Measurements from ENCODE around the gene PRUNE2.

The PRUNE2 gene

DNA sequence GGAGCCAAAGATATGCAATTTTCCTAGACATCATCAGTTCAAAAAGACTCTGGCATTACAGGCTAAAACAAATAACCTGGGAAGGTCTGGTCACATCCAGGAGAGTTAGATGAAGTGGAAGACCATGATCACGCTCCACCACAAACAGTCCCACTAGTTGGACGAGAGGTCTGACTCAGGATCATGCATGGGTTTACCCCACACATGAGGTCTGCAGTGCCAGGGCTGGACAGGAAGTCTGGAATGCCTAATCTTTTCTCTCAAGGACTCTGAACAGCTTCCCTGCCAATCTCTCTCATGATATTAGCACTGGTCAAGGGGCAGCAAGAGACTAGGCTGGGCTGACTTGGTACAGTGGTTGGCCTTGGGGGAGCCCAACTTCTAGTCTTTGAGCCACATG, 7.1 kb downstream of the PRUNE2 start:
- no peak for DNase-seq

GRCh38 chr9:76897804-76898525, 7.9 kb downstream of the PRUNE2 start:
- no peak for DNase-seq

GRCh38 chr9:76896035-76896434, 9.9 kb downstream of the PRUNE2 start:
- DNase-seq: no peak

- DNase-seq: no peak
Observed at GRCh38 chr9:76895186-76895585, 10.7 kb downstream of the PRUNE2 start.

GRCh38 chr9:76894198-76894597, 11.7 kb downstream of the PRUNE2 start:
- DNase-seq: no peak

DNA sequence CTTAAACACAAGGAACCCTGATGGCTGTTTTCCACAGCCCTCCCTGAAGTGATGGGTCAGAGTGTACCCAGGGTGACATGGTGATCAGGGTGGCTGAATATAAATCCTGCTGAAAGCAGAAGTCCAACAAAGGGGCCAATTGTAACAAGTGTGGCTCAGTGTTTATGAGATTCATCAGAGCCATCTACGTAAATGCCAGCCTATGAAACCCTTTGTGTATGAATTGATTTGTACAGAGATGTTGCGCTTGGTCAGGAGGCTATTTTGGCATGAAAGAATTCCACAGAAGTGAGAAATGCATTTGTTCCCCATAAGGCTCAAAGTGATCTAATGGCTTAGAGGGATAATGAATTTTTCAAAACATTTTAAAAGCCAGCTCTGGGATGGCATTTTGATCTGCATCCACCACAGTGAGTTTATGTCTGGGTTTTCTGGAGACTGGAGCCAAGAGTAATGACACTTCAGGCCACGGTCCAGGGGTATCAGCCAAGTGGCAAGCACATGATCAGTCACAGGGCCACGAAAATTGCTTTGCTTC, 12.4 kb downstream of the PRUNE2 start:
- DNase-seq: no peak

DNA sequence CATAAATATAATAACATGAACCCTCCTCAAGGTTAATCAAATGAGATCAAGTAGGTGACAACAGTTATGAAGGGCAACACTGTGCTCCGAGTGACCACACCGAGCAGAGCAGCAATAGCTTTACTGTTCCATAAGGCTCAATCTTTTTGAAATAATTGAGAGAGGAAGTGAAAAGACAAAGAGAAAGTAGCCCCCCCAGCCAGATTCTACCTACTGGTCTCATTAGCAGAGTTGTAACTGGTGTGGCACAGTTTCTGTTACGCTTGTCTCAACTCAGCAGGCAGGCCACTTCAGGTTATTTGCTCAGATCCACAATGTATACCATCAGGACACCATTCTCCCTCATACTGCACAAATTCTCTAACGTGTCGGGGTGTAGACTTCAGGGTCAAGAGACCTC, 14.0 kb downstream of the PRUNE2 start:
- no peak for DNase-seq

- DNase-seq: no peak
Observed at GRCh38 chr9:76891279-76891678, 14.6 kb downstream of the PRUNE2 start.

- no peak for DNase-seq
Observed at GRCh38 chr9:76887951-76888350, 18.0 kb downstream of the PRUNE2 start.

- peak; percentile 22 for DNase-seq
Observed at GRCh38 chr9:76887003-76887821, 18.7 kb downstream of the PRUNE2 start.

DNA sequence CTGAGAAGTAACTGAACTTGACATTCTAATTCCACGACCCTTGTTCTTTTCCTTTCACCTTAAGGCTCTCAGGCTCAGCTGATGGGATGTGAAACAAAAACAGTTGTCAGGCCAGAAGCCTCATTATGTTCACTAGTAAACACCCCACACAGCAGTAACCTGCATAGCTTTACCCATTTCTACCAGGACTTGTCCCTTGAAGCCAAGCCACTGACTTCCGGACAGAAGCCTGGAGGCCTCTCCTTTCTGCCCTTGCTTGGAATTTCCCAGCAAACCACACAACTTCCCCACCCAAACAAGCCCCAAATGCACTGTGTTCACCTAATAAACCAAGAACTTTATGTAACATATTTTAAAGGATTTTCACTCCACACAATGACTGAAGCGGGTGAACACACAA, 19.6 kb downstream of the PRUNE2 start:
- DNase-seq: no peak

DNA sequence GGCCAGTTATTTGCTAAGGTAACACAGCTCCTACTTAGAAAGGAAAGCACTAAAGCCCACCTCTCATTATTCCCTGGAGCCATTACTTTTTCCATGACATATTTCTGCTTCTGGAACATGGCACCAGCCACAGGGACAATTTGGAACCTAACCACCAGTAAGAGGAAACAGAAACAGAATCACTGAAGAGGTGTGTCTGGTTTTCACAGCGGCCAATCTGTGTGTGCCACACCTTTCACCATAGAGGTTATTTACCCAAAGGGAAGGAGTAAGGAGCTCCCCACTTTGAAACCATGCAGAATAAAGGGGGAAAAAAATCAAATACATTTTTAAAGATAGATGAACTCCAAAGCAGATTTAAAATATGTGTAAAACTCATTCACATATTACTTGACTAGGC, 21.1 kb downstream of the PRUNE2 start:
- DNase-seq: no peak

GRCh38 chr9:76883341-76883855, 22.5 kb downstream of the PRUNE2 start:
- DNase-seq: no peak

- no peak for DNase-seq
Observed at GRCh38 chr9:76882686-76883085, 23.2 kb downstream of the PRUNE2 start.

DNA sequence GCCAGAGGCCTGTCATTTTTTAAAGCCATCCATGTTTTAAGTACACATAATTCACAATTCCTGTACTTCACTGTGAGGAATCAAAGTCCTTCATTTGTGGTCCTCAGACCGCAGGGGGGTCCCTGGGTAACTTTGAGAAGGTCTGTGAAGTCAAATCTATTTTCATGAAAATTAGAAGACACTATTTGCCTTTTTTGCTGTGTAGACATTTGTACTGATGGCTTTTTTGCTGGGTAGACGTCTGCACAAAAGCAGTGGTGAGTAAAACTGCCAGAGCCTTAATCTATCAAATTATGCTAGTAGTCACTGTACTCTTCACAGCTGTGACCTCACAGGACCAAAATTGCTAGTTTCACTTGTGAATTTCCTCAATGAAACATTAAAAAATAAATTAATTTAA, 25.7 kb downstream of the PRUNE2 start:
- no peak for DNase-seq

DNA sequence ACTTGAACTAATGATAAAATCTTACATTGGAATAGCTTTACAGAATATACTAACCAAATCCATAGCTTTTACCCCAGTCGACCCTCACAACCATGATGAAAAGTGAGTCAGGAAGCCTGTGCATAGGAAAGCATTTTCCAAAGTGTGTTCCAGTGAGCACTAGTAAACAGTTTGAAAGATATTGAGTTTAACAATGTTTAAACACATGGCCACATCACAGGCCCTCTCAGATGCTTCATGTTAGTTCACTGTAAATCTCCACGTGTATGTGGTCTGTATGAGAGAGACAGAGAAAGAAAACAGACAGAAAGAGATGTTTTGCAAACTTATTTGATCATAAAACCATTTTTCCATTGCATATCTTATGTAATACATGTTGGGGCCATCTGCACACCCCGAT, 27.0 kb downstream of the PRUNE2 start:
- no peak for DNase-seq

DNA sequence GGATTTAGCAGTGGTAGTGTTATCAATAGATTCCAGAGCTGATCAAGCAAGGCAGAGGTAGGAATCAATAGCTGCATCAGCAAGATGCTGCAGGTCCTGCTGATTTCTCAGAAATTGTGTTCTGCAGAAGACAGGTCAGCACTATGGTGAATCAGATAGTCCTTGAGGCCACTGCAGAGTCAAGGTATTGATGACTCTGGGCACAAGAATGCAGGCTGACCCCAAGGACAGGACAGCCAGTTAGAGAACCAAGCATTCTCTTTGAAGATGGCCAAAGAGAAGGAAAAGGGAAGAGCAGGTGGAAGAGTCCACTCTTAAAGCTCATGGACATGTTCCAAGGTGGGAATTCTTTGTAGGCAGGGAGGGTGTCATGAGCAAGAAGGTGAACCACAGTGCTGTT, 28.0 kb downstream of the PRUNE2 start:
- no peak for DNase-seq

GRCh38 chr9:76876098-76876497, 29.8 kb downstream of the PRUNE2 start:
- DNase-seq: peak; percentile 9

- no peak for DNase-seq
Observed at GRCh38 chr9:76873821-76874220, 32.1 kb downstream of the PRUNE2 start.

GRCh38 chr9:76873056-76873792, 32.7 kb downstream of the PRUNE2 start:
- peak; percentile 54 for DNase-seq

DNA sequence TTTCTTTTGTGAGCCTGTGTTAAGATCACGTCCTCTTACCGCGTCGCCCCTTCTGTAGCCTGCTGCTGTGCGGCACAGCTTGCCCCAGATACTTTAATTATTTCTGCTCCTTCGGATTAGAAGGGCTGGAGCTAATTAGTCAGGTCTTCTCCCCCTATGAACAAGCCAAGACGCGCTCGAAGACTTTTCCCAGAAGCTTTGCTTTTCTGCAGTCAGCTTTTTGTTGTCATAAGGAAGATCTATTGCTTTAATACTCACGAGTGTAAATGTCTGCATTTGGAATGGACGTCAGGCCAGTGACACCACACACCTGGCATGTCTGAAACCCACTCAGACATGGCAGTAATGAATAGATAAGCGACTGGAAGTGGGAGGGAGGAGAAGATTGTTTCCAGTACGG, 37.0 kb downstream of the PRUNE2 start:
- peak; percentile 46 for DNase-seq

DNA sequence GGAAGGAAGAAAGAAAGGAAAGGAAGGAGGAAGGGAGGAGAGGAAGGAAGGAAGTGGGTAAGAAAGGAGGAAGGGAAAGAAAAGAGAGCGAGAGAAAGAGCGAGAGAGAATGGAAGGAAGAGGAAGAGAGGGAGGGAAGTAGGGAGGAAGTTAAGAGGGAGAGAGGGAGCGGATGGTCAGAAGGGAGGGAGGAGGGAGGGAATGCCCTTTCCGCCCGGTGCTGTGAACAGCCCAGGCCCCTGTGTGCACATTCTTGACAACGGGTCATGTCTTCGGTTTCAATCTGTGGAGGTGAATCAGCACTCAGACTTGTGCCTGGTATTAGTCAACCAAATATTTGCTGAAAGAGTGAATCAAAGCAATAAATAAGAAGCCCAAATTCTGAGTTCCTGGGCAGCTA, 39.2 kb downstream of the PRUNE2 start:
- peak; percentile 94 for DNase-seq

DNA sequence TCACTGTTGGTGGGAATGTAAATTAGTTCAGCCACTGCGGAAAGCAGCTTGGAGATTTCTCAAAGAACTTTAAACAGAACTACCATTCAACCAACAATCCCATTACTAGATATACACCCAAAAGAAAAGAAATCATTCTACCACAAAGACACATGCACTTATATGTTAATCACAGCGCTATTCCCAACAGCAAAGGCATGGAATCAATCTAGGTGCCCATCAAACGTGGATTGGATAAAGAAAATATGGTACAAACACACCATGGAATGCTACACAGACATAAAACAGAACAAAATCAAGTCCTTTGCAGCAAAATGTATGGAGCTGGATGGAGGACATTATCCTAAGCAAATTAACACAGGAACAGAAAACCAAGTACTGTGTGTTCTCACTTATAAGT, 42.1 kb downstream of the PRUNE2 start:
- no peak for DNase-seq

Data from fibroblast of skin of abdomen (primary cell).